Measurements from ENCODE around the gene SUFU.
A peak's percentile ranks its signal among the peaks of the same experiment; 100 is the strongest.

The SUFU gene

GRCh38 chr10:102461187-102462054 is 42.4 kb upstream of the SUFU start:
- no peak for TF ChIP-seq CTCF (IDR thresholded peaks at IDR 0.05; ENCODE audit: low read depth, low read length)
- peak overlapping the region; percentile 51 to 66 for H3K4me3 ChIP-seq (replicated peaks in 1 of 2; ENCODE audit: low read depth in 2 of 2, low read length in 2 of 2)
- DNase-seq (ENCODE audit: low read depth in 2 of 2): peak; percentile 79 to 87

- DNase-seq (ENCODE audit: low read depth in 2 of 2): no peak
- TF ChIP-seq CTCF (IDR thresholded peaks at IDR 0.05; ENCODE audit: low read depth, low read length): no peak
- H3K4me3 ChIP-seq (replicated peaks in 1 of 2; ENCODE audit: low read depth in 2 of 2, low read length in 2 of 2): no peak overlapping the region
Measured at GRCh38 chr10:102462512-102463054, 41.2 kb upstream of the SUFU start.

DNA sequence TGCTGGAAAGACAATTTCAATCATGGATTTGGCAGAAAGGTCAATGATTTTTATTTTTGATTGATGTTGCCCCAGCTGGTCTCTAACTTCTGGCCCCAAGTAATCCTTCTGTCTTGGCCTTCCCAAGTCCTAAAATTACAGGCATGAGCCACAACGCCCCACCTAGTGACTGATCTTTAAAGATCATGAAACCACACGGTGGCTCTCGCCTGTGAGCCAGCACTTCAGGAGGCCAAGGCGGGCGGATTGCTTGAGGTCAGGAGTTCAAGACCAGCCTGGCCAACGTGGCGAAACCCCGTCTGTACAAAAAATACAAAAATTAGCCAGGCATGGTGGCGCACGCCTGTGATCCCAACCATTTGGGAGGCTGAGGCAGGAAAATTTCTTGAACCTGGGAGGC is 39.8 kb upstream of the SUFU start:
- no peak for TF ChIP-seq CTCF (IDR thresholded peaks at IDR 0.05; ENCODE audit: low read depth, low read length)
- no peak overlapping the region for H3K4me3 ChIP-seq (replicated peaks in 1 of 2; ENCODE audit: low read depth in 2 of 2, low read length in 2 of 2)
- no peak for DNase-seq (ENCODE audit: low read depth in 2 of 2)

DNA sequence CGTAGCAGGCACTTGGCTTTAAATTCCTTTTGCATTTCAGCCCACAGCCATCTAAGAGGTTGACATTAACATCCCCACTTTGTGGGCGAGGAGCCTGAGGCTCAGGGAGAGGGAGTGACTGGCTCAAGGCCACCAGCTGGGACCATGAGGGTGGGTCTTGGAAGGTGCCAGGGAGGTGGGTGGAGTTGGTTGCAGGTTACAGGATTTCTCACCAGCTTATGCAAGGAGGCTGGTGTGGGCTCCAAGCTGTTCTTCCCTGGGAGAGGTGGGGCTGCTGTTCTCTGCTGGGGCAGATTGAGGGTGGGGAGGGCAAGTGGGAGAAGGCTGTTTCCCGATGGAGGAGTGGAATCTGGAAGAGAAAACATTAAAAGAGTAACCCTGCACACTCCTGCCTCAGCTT is 38.3 kb upstream of the SUFU start:
- TF ChIP-seq CTCF (IDR thresholded peaks at IDR 0.05; ENCODE audit: low read depth, low read length): no peak
- no peak overlapping the region for H3K4me3 ChIP-seq (replicated peaks in 1 of 2; ENCODE audit: low read depth in 2 of 2, low read length in 2 of 2)
- DNase-seq (ENCODE audit: low read depth in 2 of 2): no peak

DNA sequence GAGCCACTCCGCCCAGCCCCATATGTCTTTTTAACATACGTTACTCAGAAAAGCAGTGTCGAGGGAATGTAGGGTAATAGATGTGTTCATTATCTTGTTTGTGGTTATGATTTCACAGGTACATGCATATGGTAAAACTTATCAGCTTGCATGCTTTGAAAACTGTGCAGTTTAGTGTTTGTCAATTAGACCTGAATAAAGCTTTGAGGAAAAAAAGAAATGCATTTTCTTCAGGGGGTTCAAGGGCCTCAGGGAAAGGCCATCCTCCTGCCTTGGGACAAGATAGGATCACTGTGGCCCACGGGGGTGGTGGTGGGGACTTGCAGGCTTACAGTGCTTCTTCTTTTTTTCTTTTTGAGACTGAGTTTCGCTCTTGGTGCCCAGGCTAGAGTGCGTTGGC is 36.5 kb upstream of the SUFU start:
- no peak overlapping the region for H3K4me3 ChIP-seq (replicated peaks in 1 of 2; ENCODE audit: low read depth in 2 of 2, low read length in 2 of 2)
- no peak for TF ChIP-seq CTCF (IDR thresholded peaks at IDR 0.05; ENCODE audit: low read depth, low read length)
- no peak for DNase-seq (ENCODE audit: low read depth in 2 of 2)

- no peak for DNase-seq (ENCODE audit: low read depth in 2 of 2)
- no peak overlapping the region for H3K4me3 ChIP-seq (replicated peaks in 1 of 2; ENCODE audit: low read depth in 2 of 2, low read length in 2 of 2)
- no peak for TF ChIP-seq CTCF (IDR thresholded peaks at IDR 0.05; ENCODE audit: low read depth, low read length)
Measured at GRCh38 chr10:102467971-102468438, 35.8 kb upstream of the SUFU start.
